ENCODE data around the gene CDC42BPB.

Gene CDC42BPB

DNA sequence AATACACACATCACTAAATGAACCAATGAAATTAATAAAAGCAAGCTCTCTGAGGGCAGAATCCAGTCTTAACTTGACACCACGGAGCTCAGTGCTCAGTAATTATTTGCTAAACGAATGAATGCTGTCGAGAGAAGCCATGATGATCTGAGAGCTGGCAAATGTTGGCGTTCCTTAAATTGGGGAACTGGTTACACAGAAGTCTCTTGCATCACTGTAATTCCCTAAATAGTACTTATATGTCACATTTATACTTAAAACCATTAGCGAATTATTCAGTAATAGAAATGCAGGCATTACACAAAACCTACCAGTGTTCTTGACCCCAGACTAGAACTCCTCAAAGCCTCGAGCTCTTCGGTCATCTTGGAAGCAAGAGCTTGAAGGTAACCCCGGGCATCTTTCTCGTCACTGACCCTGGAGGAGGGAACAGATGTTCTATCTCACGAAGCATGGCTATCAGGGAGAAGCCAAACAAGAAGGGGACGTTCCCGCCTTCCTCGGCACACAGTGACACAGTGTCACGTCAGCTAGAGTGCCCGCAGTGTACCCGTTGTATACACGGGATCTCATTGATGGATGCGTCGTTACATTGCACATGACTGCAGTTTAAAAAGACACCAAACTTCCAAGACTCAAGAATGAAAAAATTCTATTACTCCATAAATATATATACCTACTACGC is 91.2 kb downstream of the CDC42BPB start:
- H3K4me3 ChIP-seq (ENCODE audit: low read depth, low read length), result no peak overlapping the region
- H3K9me3 ChIP-seq (ENCODE audit: control insufficient read depth, insufficient read depth, low read depth, low read length), result no peaks in the 10 kb centered on the region
- H3K27ac ChIP-seq (ENCODE audit: extremely low read depth, low read depth, low read length), result no peak overlapping the region
- peaks cover 31 to 92% of the 10 kb centered on the region in 2 experiments for H3K36me3 ChIP-seq (ENCODE audit: control insufficient read depth in 2 of 2, insufficient read depth in 1 of 2, low read length in 2 of 2)
- POLR2A ChIA-PET, result no interaction called here
- TF ChIP-seq EGR2 (tag by site-specific recombination; IDR thresholded peaks at IDR 0.05; ENCODE audit: low read depth) (no peak), ZNF223 (tag by site-specific recombination; IDR thresholded peaks at IDR 0.05) (no peak), ZNF146 (tag by site-specific recombination; IDR thresholded peaks at IDR 0.05) (no peak)
- CTCF ChIA-PET, result interaction anchor here (0.6 to 0.7 kb wide), 2 partner anchors 26 to 1006 kb away, joined by 3 to 7 read pairs; no protein-coding TSS in a partner anchor
- H3K4me1 ChIP-seq (ENCODE audit: control insufficient read depth, insufficient read depth, low read length), result no peaks in the 10 kb centered on the region

DNA sequence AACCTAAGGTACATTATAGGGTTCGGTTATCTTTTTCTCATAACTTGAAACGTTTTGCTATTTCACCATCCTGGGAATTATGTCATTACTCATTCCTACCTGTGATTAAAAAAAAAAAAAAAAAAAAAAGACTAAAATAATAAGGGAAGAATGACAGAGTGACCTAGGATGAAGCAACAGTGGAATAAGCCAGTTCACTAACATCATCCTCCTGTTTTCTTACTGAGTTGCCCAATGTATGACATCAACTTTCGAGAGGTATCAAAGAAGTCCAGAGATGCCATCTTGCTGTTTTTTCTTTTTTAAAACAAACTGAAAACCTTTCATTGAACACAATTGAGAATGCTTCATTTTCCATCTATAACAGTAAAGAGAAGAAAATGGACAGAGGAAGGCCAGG is 92.1 kb downstream of the CDC42BPB start:
- Histone ChIP-seq H3K4me1 (ENCODE audit: control insufficient read depth, insufficient read depth, low read length) (no peaks in the 10 kb centered on the region), H3K4me3 (ENCODE audit: low read depth, low read length) (no peak overlapping the region), H3K27ac (ENCODE audit: extremely low read depth, low read depth, low read length) (no peak overlapping the region), H3K9me3 (ENCODE audit: control insufficient read depth, insufficient read depth, low read depth, low read length) (no peaks in the 10 kb centered on the region), H3K36me3 (ENCODE audit: control insufficient read depth in 2 of 2, insufficient read depth in 1 of 2, low read length in 2 of 2) (peaks cover 37 to 88% of the 10 kb centered on the region in 2 experiments; a peak in 2 of 3 replicates)
- no peak for TF ChIP-seq ZNF175 (tag by site-specific recombination; IDR thresholded peaks at IDR 0.05)
- TF ChIP-seq ZFP69B (tag by site-specific recombination; IDR thresholded peaks at IDR 0.05), result no peak
- TF ChIP-seq ZNF423 (tag by site-specific recombination; IDR thresholded peaks at IDR 0.05), result no peak
- TF ChIP-seq SCRT1 (tag by site-specific recombination; IDR thresholded peaks at IDR 0.05; ENCODE audit: borderline replicate concordance), result no peak
- no peak for TF ChIP-seq ZNF785 (tag by site-specific recombination; IDR thresholded peaks at IDR 0.05)
- no peak for TF ChIP-seq YY2 (tag by site-specific recombination; IDR thresholded peaks at IDR 0.05)
- no peak for TF ChIP-seq ZNF658 (tag by site-specific recombination; IDR thresholded peaks at IDR 0.05)
- no peak for TF ChIP-seq SP3 (tag by site-specific recombination; IDR thresholded peaks at IDR 0.05)
- no peak for TF ChIP-seq ZNF623 (tag by site-specific recombination; IDR thresholded peaks at IDR 0.05)
- TF ChIP-seq ZNF292 (tag by site-specific recombination; IDR thresholded peaks at IDR 0.05; ENCODE audit: borderline replicate concordance, low read depth), result no peak
- ChIA-PET POLR2A (no interaction called here), CTCF (interaction anchor here (0.6 to 1.2 kb wide), 3 partner anchors 25 to 1005 kb away, joined by 3 to 7 read pairs (median 3); no protein-coding TSS in a partner anchor)

DNA sequence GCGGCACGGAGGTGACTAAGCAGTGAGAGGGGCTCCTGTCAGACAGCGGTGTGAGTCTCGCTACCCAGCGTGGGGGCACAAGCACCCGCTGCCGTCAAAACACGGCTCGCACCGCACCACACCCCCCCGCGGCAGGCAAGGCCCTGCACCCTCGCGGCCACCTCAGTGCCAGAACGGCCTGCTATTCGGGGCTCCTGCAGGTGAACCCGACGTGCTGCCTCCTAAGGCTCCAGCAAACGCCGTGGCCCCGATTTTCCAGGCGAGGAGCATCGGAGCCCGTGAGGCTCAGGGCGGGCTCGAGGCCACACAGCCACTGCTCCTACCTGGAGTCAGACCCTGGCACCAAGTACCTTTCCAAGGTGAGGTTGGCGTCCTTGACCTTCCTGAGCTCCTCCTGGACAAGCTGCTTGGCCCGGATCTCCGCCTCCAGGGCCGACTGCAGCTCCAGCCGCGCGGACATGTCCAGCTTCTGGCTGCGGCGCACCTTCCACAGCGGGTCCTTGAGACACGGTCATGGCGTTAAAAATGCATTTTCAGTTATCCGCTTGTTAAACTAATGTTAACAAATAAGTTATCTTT is 93.1 kb downstream of the CDC42BPB start:
- Histone ChIP-seq H3K36me3 (ENCODE audit: control insufficient read depth in 2 of 2, insufficient read depth in 1 of 2, low read length in 2 of 2) (peaks cover 43 to 83% of the 10 kb centered on the region in 2 experiments), H3K9me3 (ENCODE audit: control insufficient read depth, insufficient read depth, low read depth, low read length) (no peaks in the 10 kb centered on the region), H3K4me1 (ENCODE audit: control insufficient read depth, insufficient read depth, low read length) (no peaks in the 10 kb centered on the region), H3K27ac (ENCODE audit: extremely low read depth, low read depth, low read length) (no peak overlapping the region), H3K4me3 (ENCODE audit: low read depth, low read length) (no peak overlapping the region)
- POLR2A ChIA-PET, result no interaction called here
- CTCF ChIA-PET, result interaction anchor here (0.6 to 1.2 kb wide), 2 partner anchors 11 to 190 kb away, joined by 3 to 4 read pairs; no protein-coding TSS in a partner anchor
- no peak for TF ChIP-seq SP3 (tag by site-specific recombination; IDR thresholded peaks at IDR 0.05)
- TF ChIP-seq, protein P1, sequence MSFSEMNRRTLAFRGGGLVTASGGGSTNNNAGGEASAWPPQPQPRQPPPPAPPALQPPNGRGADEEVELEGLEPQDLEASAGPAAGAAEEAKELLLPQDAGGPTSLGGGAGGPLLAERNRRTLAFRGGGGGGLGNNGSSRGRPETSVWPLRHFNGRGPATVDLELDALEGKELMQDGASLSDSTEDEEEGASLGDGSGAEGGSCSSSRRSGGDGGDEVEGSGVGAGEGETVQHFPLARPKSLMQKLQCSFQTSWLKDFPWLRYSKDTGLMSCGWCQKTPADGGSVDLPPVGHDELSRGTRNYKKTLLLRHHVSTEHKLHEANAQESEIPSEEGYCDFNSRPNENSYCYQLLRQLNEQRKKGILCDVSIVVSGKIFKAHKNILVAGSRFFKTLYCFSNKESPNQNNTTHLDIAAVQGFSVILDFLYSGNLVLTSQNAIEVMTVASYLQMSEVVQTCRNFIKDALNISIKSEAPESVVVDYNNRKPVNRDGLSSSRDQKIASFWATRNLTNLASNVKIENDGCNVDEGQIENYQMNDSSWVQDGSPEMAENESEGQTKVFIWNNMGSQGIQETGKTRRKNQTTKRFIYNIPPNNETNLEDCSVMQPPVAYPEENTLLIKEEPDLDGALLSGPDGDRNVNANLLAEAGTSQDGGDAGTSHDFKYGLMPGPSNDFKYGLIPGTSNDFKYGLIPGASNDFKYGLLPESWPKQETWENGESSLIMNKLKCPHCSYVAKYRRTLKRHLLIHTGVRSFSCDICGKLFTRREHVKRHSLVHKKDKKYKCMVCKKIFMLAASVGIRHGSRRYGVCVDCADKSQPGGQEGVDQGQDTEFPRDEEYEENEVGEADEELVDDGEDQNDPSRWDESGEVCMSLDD (tag by site-specific recombination; IDR thresholded peaks at IDR 0.05), result no peak
- no peak for TF ChIP-seq ZNF114 (tag by site-specific recombination; IDR thresholded peaks at IDR 0.05)
- no peak for TF ChIP-seq ZNF248 (tag by site-specific recombination; IDR thresholded peaks at IDR 0.05)
- TF ChIP-seq ZBTB7A (tag by site-specific recombination; IDR thresholded peaks at IDR 0.05; ENCODE audit: low read depth), result no peak
- TF ChIP-seq ZNF416 (tag by site-specific recombination; IDR thresholded peaks at IDR 0.05), result no peak
- TF ChIP-seq ZNF785 (tag by site-specific recombination; IDR thresholded peaks at IDR 0.05), result no peak
- no peak for TF ChIP-seq ZNF48 (tag by site-specific recombination; IDR thresholded peaks at IDR 0.05)
- no peak for TF ChIP-seq ZNF639 (tag by site-specific recombination; IDR thresholded peaks at IDR 0.05)
- TF ChIP-seq TCF7L2 (IDR thresholded peaks at IDR 0.05; ENCODE audit: borderline replicate concordance, low read depth, low read length), result no peak
- no peak for TF ChIP-seq ZNF311 (tag by site-specific recombination; IDR thresholded peaks at IDR 0.05; ENCODE audit: borderline replicate concordance)
- TF ChIP-seq ZNF449 (tag by site-specific recombination; IDR thresholded peaks at IDR 0.05), result no peak
- TF ChIP-seq ZNF521 (tag by site-specific recombination; IDR thresholded peaks at IDR 0.05), result no peak
- TF ChIP-seq ZNF596 (tag by site-specific recombination; IDR thresholded peaks at IDR 0.05), result no peak
- no peak for TF ChIP-seq ZNF426 (tag by site-specific recombination; IDR thresholded peaks at IDR 0.05)
